AML-193 (cell line): ENCODE data around the gene MEX3C.

Experiments used
- DNase-seq, 2 experiments: peaks; one replicate each; lab custom pipeline; 2025; lab: John Stamatoyannopoulos, UW

MEX3C gene

GRCh38 chr18:51153659-51154371 lies 43.7 kb downstream of the MEX3C start:
- no peak for DNase-seq

DNA sequence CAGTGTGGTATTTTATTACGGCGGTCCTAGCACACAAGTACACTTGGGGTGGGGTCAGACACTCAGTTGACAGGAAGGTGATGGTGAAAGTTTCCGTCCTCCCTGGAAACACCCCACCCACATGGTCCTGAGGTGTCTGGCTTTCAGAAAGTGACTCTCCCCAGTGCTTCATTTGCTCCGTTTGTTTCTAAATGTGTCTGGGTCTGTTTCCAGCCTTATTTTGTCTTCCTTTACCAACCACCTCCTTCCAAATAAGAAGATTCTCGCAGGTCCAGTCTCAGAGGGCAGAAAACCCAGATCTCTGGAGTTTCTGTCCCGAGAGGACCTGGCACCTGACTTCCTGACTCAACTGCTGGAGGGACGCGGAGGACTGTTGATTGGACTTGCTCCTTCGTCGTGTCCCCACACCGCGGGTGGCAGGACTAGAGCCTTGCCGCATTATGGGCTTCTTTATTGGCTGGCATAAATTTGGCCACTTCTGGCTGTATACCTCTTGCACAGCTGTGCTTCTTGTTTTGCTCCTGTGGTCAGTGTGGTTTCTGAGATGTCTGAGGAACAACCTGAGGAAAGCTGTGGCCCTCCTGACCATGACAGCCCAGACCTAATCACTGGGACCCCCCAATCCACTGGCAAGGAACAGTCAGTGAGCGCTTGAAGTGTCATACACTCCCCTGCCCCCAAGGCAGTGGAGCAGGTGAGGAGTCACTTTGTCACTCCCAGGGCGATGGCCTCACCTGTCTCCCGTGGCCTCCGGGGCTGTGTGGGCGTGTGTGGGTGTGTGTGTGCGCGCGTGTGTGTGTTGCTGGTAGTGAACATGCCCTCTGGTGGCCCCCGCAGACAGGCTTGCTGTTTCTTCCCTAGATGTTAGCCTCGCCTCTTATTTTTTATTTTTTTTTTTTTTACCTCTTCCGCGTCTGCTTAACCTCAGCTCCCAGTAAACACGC lies 45.6 kb downstream of the MEX3C start:
- no peak for DNase-seq

- DNase-seq, result no peak
These were observed 46.3 kb downstream of the MEX3C start for GRCh38 chr18:51151185-51151567.

DNA sequence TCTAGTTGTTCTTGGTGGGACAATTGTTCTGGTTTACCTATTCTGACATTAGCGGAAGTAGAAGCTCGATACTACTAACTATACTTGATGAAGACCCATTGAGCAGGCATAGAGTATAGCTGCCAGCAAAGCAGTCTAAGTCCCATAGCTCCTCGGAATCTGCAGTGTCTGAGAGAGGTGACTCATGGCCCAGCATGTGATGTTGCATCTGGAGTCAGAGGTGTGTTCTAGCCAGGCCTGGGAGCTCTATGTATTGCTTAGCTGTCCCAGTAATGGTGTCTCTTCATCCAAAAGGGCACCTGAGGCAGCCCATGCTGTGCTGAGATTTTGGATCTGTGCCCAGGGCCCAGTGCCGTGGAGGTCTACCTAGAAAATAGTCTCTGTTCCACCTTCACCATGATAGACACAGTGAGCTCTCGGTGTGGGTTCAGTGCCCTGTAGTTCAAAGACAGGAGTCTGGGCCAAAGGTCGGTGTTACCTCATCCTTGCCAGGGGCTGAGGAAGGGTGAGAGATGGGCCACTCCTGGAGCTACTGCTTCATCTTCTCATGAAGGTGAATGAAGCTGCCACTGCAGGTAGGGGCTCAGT lies 47.3 kb downstream of the MEX3C start:
- no peak for DNase-seq

GRCh38 chr18:51149670-51150069 lies 47.8 kb downstream of the MEX3C start:
- DNase-seq, result no peak

- no peak for DNase-seq
These were observed 50.6 kb downstream of the MEX3C start for GRCh38 chr18:51146909-51147308.

DNA sequence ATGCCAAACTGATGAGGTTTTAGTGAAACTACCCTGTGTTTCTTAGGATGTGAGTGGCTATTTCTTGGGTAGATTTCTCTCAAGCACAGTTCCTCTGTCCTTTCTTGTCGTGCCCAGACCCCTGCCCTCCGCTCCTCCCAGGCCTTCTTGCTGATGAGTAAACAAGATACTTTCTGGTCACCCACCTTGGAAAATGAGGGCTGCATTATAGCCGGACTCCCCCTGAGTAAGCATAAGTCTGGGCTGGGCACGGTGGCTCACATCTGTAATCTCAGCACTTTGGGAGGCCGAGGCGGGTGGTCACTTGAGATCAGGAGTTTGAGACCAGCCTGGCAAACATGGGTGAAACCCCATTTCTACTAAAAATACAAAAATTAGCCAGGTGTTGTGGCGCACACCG lies 58.5 kb downstream of the MEX3C start:
- DNase-seq, result no peak

DNA sequence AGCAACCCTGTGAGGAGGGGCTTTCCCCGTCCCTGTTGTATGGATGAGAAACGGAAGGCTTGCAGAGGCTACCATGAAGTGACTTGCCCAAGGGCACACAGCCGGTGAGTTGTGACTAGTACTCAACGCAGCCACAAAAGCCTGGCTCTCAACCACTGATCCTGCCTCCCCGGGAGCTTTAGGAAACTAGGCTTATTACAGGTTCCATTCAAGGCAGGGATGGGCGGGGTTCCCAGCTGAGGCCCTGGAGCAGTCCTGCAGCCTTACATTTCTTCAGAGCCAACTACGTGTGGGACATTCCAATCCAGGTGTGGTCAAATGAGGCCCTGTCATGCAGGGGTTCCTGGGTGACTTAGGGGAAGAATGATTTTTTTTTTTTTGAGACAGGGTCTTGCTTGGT lies 59.6 kb downstream of the MEX3C start:
- no peak for DNase-seq

- DNase-seq, result no peak
These were observed 60.3 kb downstream of the MEX3C start for GRCh38 chr18:51137026-51137729.

DNA sequence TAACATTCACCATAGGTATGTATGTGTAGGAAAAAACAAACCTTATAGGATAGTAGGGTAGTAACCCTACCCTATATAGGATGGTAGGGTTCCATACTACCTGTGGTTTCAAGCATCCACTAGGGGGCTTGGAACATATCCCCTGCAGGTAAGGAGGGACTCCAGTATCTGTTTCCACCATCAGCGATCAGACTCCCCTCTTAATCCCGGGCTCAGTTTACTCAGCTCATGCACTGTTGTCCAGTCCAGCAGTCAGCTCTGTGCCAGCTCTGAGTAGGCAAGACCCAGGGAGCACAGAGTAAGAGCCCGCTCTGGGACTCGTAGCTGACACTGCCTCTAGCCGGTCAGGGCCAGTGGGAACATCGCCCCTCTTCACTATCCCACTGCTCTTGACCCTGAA lies 61.7 kb downstream of the MEX3C start:
- no peak for DNase-seq

- DNase-seq, result no peak
These were observed 62.1 kb downstream of the MEX3C start for GRCh38 chr18:51135364-51135763.

DNA sequence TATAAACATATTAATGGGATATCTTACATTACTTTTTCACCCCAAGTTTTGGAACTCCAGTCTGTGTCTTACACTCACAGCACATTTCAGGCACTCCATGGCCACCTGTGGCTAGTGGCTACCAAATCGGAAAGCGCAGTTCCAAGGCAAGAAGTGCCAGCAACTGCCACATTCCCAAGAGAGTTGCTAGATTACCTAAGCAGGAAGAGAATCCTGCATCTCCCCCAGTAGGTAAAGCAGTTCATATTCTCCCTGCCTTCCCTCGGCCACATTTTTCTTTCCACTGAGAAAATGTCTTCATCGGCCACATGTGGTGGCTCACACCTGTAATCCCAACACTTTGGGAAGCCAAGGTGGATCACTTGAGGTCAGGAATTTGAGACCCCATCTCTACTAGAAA lies 62.8 kb downstream of the MEX3C start:
- DNase-seq, result no peak

GRCh38 chr18:51133580-51134160 lies 63.8 kb downstream of the MEX3C start:
- DNase-seq, result no peak

GRCh38 chr18:51132256-51132935 lies 65.1 kb downstream of the MEX3C start:
- no peak for DNase-seq

GRCh38 chr18:51128533-51128932 lies 68.9 kb downstream of the MEX3C start:
- no peak for DNase-seq

- DNase-seq, result no peak
These were observed 69.8 kb downstream of the MEX3C start for GRCh38 chr18:51127664-51128063.

- DNase-seq, result no peak
These were observed 71.5 kb downstream of the MEX3C start for GRCh38 chr18:51125976-51126375.
